ENCODE data around the gene POLR3F. TPM values are rescaled to one million over a fixed set of nuclear protein-coding genes. Genes with fewer than 3 reads are reported as not detected.

Gene POLR3F
- total and polyA plus RNA-seq, 2 donors (not counting 3 experiments of a cell fraction or from before 2014, with no cell fraction given), result 4.5 to 9.8 TPM

DNA sequence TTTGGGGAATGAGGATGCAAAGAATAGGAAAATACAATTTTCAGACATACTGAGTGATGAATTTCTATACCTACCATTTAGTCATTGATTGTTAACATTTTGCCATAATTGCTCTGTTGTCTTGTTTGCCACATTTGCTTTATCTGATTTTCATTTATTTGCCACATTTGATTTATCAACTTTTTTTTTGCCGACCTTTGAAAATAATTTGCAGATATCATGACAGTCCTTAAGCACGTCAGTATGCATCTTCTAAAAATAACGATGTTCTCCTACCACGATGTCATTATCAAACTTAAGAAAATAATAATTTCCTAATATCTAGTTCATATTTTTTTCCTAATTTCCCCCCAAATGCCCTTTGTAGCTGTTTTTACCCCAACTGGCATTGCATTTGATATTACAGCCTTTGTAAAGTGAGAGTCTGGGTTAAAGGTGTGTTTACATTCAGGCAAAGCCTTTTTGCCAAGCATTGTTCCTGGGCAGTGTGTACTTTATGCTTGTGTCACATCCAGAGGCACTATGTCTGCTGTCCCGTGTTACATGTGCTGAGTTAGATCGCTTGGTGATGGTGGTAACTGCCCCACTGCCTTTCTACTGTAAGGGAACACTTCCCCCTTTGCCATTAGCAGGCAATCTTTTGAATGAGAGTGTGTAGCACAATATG is 66.9 kb downstream of the POLR3F start:
- Histone ChIP-seq H3K9me1 (replicated peaks; ENCODE audit: control insufficient read depth, extremely low read depth, insufficient read depth, low read length) (no peaks in the 10 kb centered on the region), H2AFZ (ENCODE audit: low read depth, low read length) (no peak overlapping the region), H3K36me3 (ENCODE audit: control insufficient read depth in 2 of 2, extremely low read depth in 1 of 2, insufficient read depth in 2 of 2, low read length in 2 of 2) (peaks cover 18 to 28% of the 10 kb centered on the region in 2 experiments), H3K79me2 (ENCODE audit: control insufficient read depth, insufficient read depth, low read length) (no peaks in the 10 kb centered on the region), H3K9me3 (replicated peaks; ENCODE audit: control insufficient read depth, insufficient read depth, low read length) (no peaks in the 10 kb centered on the region), H3K27ac (ENCODE audit: insufficient read depth, low read depth, low read length) (no peak overlapping the region), H3K4me1 (ENCODE audit: control insufficient read depth, extremely low read depth, insufficient read depth, low read length) (no peaks in the 10 kb centered on the region), H4K20me1 (replicated peaks; ENCODE audit: control insufficient read depth, extremely low read depth, insufficient read depth, low read length) (no peaks in the 10 kb centered on the region), H3K9ac (replicated peaks; ENCODE audit: extremely low read depth, insufficient read depth, low read length) (no peak overlapping the region), H3K4me3 (replicated peaks in 1 of 3; ENCODE audit: insufficient read depth in 1 of 3, low read depth in 1 of 3, low read length in 3 of 3) (no peak overlapping the region), H3K4me2 (ENCODE audit: insufficient read depth, low read length) (no peak overlapping the region), H3K27me3 (ENCODE audit: control insufficient read depth in 2 of 2, insufficient read depth in 2 of 2, low read length in 2 of 2) (no peaks in the 10 kb centered on the region)
- TF ChIP-seq POLR2A (IDR thresholded peaks at IDR 0.05; ENCODE audit: low read depth, low read length), result no peak
- intact Hi-C loops (cut with micrococcal nuclease) (loop anchor here (1.0 kb wide), 1 partner anchor 27 kb away; the partner anchor contains the start of gene SEC23B), dilution Hi-C loops (cut with MboI; ENCODE audit: extremely low pct_ligation_motif_present, low sequenced_read_pairs) (no loop called here)
- ChIA-PET POLR2A (no interaction called here), CTCF (no interaction called here)
- no TSS peak for BruUV-seq (replicated peaks)
- no peak for DNase-seq (ENCODE audit: low read depth, low spot score)
- FAIRE-seq, result no peak

MicroRNA genes within 50 kb of the gene (microRNA counts, 767-probe panel; counts per million panel counts)
- microRNA hsa-miR-3192, result 723 counts per million, percentile 96 among the panel's probes with 10 or more counts

Small RNA genes lying within 50 kb of the gene (microRNA-seq; reads per million reads assigned to microRNA genes)
- gene MIR3192 (ENCODE audit: borderline number of aligned reads, borderline replicate concordance), result not detected

Small RNA genes lying within 50 kb of the gene (small RNA-seq; reads per million reads assigned to genes)
- gene MIR3192 (ENCODE audit: insufficient read depth, insufficient read length, low read depth, low replicate concordance), result not detected
- not detected for gene RNA5SP476 (ENCODE audit: insufficient read depth, insufficient read length, low read depth, low replicate concordance)

Other genes with a start within 250 kb of the POLR3F start
- 11.1 and 12.2 TPM in 2 replicates for gene ZNF133, start 178.9 kb upstream of the POLR3F start, total RNA-seq
- gene ZNF133, start 178.9 kb upstream of the POLR3F start, polyA plus RNA-seq, result 13.8 and 15.1 TPM in 2 replicates
- 1.8 and 3.0 TPM in 2 replicates for gene DZANK1, start 360 bp upstream of the POLR3F start, total RNA-seq
- 0.97 and 1.1 TPM in 2 replicates for gene DZANK1, start 360 bp upstream of the POLR3F start, polyA plus RNA-seq
- 17.0 and 17.2 TPM in 2 replicates for gene RBBP9, start 29.8 kb downstream of the POLR3F start, total RNA-seq
- 8.5 and 9.1 TPM in 2 replicates for gene RBBP9, start 29.8 kb downstream of the POLR3F start, polyA plus RNA-seq
- gene SEC23B, start 40.5 kb downstream of the POLR3F start, total RNA-seq, result 38.0 and 42.5 TPM in 2 replicates
- gene SEC23B, start 40.5 kb downstream of the POLR3F start, polyA plus RNA-seq, result 38.7 and 44.0 TPM in 2 replicates
- 54.1 and 62.4 TPM in 2 replicates for gene SMIM26, start 100.0 kb downstream of the POLR3F start, total RNA-seq
- 54.0 and 92.0 TPM in 2 replicates for gene SMIM26, start 100.0 kb downstream of the POLR3F start, polyA plus RNA-seq
- 50.8 and 62.9 TPM in 2 replicates for gene DTD1, start 120.7 kb downstream of the POLR3F start, total RNA-seq
- gene DTD1, start 120.7 kb downstream of the POLR3F start, polyA plus RNA-seq, result 39.6 and 48.2 TPM in 2 replicates